Lower leg skin (tissue), 4 donors: ENCODE data around the gene DGAT2L6. TPM values are rescaled to one million over a fixed set of nuclear protein-coding genes. Genes with fewer than 3 reads are reported as not detected.
A peak's percentile ranks its signal among the peaks of the same experiment; 100 is the strongest.
"Not testable (repeated sequence)": the region's sequence is repeated elsewhere in the genome, so short reads cannot be mapped to it uniquely, and the experiment has no call there.

Experiments used
- DNase-seq, 2 donors: peaks; one replicate each; pipeline ENCODE4 v3.0.0-alpha.2; 2019; ENCODE audit warnings: low spot score in 2 of 2
- H3K4me3 ChIP-seq: fragments of 200-600 bp; sonication (generic); 2 replicates; pipeline ENCODE4 v1.5.1; 2017; ENCODE audit warnings: mild to moderate bottlenecking, low read depth; ENCODE audit not compliant: poor library complexity, severe bottlenecking
- POLR2A ChIP-seq, 2 donors: fragments of 450-650 bp; IDR thresholded peaks; one replicate each; pipeline ENCODE4 v1.6.1; 2016 to 2017; ENCODE audit warnings: antibody characterized with exemption in 2 of 2, mild to moderate bottlenecking in 1 of 2, moderate library complexity in 1 of 2
- WGBS, 2 donors: methylation state at CpG; one replicate each; pipeline ENCODE4 v1.1.5; 2018; 5-methylcytosine and 5-hydroxymethylcytosine counted together
- intact Hi-C: fragments of 100-400 bp; cut with DNase I; formaldehyde crosslinking; loops from one replicate; pipeline ENCODE4 v1.15.0; 2023; ENCODE audit warnings: low total_unique reads
- total RNA-seq, 4 donors: library from RNA; depleted of rRNA; stranded (reverse); fragments of >200 nt; gene quantifications; one replicate each; pipeline ENCODE4 v1.1.0, GENCODE V29; 2016
- TF ChIP-seq, protein P1 (sequence below), 3 donors: fragments of 450-650 bp; IDR thresholded peaks; one replicate each; pipeline ENCODE4 v1.5.1; 2016; ENCODE audit warnings: antibody characterized with exemption in 3 of 3, mild to moderate bottlenecking in 3 of 3, moderate library complexity in 2 of 3

The DGAT2L6 gene
- total RNA-seq, 4 donors from 2014 or later: 0.42 to 24.9 (median 12.3) TPM

- TF ChIP-seq, protein P1, sequence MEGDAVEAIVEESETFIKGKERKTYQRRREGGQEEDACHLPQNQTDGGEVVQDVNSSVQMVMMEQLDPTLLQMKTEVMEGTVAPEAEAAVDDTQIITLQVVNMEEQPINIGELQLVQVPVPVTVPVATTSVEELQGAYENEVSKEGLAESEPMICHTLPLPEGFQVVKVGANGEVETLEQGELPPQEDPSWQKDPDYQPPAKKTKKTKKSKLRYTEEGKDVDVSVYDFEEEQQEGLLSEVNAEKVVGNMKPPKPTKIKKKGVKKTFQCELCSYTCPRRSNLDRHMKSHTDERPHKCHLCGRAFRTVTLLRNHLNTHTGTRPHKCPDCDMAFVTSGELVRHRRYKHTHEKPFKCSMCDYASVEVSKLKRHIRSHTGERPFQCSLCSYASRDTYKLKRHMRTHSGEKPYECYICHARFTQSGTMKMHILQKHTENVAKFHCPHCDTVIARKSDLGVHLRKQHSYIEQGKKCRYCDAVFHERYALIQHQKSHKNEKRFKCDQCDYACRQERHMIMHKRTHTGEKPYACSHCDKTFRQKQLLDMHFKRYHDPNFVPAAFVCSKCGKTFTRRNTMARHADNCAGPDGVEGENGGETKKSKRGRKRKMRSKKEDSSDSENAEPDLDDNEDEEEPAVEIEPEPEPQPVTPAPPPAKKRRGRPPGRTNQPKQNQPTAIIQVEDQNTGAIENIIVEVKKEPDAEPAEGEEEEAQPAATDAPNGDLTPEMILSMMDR (IDR thresholded peaks at IDR 0.05): no peak
- TF ChIP-seq POLR2A (IDR thresholded peaks at IDR 0.05): no peak
- H3K4me3 ChIP-seq: no peak overlapping the region
- WGBS, 2 donors: 74 to 90% methylated on average over 5 of the region's 5 CpGs
- intact Hi-C loops: no loop called here
- DNase-seq: no peak
Observed at GRCh38 chrX:70201732-70202131, 24.4 kb downstream of the DGAT2L6 start.

- no peak overlapping the region for H3K4me3 ChIP-seq
- no peak for TF ChIP-seq POLR2A (IDR thresholded peaks at IDR 0.05)
- TF ChIP-seq, protein P1 (IDR thresholded peaks at IDR 0.05): no peak
- intact Hi-C loops: no loop called here
- no peak for DNase-seq
Observed at GRCh38 chrX:70208479-70208878, 31.2 kb downstream of the DGAT2L6 start.

DNA sequence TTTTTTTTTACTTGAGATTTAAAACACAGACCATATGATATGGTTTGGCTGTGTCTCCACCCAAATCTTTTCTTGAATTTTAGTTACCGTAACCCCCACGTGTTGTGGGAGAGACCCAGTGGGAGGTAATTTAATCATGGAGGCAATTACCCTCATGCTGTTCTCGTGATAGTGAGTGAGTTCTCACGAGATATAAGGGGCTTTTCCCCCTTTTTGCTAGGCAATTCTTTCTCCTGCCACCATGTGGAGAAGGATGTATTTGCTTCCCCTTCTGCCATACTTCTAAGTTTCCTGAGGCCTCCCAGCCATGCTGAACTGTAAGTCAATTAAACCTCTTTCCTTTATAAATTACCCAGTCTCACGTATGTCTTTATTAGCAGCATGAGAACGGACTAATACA is 32.3 kb downstream of the DGAT2L6 start:
- 50 to 58% methylated on average over 6 of the region's 6 CpGs for WGBS, 2 donors
- intact Hi-C loops, H3K4me3 ChIP-seq, DNase-seq: not testable (repeated sequence)

- intact Hi-C loops: no loop called here
- peak in 1 of 2 donors; percentile 71 for DNase-seq
- WGBS, 2 donors: 17 to 42% methylated on average over 5 of the region's 5 CpGs
- TF ChIP-seq, protein P1 (IDR thresholded peaks at IDR 0.05): no peak
- no peak for TF ChIP-seq POLR2A (IDR thresholded peaks at IDR 0.05)
- no peak overlapping the region for H3K4me3 ChIP-seq
Observed at GRCh38 chrX:70219938-70220764, 42.9 kb downstream of the DGAT2L6 start.

- TF ChIP-seq, protein P1 (IDR thresholded peaks at IDR 0.05): no peak
- no peak for TF ChIP-seq POLR2A (IDR thresholded peaks at IDR 0.05)
- no peak overlapping the region for H3K4me3 ChIP-seq
- intact Hi-C loops: no loop called here
- DNase-seq: no peak
Observed at GRCh38 chrX:70226048-70226447, 48.8 kb downstream of the DGAT2L6 start.

DNA sequence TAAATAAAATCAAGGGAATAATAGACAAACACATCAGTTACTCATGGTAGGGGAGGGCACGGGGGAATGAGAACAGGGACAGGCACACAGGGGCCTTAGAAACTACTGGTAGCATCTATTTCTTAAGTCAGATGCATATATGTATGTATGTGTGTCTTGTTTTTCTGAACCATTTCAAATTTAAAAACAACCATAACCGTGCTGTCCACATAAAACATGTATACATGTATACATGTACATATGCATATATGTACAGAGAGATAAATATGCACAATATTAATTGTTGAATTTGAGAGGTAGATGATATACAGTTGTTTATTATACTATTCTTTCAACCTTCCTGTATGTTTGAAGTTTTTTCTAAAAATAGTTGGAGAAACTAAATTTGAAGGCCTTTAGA is 49.4 kb downstream of the DGAT2L6 start:
- no peak for DNase-seq
- intact Hi-C loops: no loop called here
- no peak overlapping the region for H3K4me3 ChIP-seq
- TF ChIP-seq, protein P1 (IDR thresholded peaks at IDR 0.05): no peak
- TF ChIP-seq POLR2A (IDR thresholded peaks at IDR 0.05): no peak
- WGBS, 2 donors: 53 to 90% methylated on average over 2 of the region's 2 CpGs
